Activated CD4-positive, CD25-positive, alpha-beta regulatory T cell treated with anti-CD3 and anti-CD28 coated beads, Interleukin-2, amount 50 U/mL, for 72 hours (primary cell): ENCODE results near the gene CFAP57.

Experiments
- DNase-seq: peaks from one replicate; pipeline ENCODE4 v3.0.0; 2021

The CFAP57 gene

DNA sequence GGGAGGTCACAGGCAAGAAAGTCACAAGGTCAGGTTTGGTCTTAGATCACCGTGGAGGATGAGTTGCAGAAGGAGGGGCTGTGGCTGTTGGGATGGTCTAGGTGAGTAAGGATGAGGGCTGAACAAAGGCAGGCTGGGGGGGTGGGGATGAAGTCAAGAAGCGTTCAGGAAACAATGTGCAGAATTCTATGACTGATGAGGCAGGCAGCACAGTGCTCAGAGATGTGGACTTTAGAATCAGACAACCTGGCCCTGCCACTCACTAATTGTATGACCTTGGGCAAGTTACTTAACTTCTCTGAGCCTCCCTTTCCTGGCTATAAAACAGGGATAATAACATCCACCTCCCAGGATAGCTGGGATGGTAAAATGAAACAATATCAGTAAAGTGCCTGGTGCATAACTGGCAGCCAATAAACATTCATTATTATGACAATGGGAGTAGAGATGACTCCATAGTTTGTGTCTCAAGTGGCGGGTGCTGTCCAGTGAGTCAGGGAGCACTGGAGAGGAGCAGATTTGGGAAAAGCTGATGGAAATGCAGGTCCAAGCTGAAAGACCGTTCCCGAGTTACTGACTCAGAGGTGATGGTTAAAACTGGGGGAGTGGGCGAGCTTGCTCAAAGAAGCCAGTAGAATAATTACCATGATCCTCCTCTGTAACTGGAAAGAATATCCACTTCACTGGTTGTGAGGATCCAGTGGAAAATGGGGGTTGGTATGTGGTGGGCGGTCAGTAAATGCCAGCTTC lies 130.8 kb downstream of the CFAP57 start:
- no peak for DNase-seq

DNA sequence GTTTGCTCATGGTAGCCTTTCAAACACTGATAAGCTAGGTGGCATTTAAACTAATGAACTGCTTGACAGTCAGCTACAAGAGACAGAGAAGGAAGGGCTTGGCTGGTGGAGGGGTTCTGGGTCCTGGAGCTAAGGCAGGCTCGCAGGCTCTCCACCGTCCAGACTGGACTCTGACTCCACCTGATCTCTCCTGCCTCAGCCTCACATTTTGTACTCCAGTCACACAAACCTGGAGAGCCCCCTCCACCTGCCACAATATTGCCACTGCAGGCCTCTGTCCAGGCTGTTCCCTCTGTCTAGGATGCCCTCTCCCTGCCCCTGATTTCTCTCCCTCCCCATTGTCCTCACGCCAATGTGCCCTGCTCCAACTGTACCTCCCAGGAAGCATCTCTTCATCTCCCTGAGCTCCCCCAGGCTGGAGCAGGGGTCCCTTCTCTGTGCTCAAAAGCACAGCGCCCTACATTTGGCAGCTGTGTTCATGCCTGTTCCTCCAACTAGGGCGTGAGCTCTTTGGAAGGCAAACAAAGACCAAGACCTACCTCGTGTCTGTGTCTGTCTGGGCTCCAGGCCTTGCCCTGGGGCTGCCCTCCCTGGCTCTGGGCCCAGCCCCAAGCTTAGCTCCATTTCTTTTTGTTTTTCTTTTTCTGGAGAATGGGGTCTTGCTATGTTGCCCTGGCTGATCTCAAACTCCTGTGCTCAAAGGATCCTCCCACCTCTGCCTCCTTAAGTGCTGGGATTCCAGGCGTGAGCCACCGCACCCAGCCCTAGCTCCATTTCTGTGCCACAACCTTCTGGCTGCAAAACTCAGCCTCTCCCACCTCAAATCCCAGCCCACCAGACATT lies 131.6 kb downstream of the CFAP57 start:
- DNase-seq: no peak
